A375 (cell line): ENCODE results near the gene C1orf74. TPM values are rescaled to one million over a fixed set of nuclear protein-coding genes. Genes with fewer than 3 reads are reported as not detected.

Source experiments
- total RNA-seq: library from RNA; depleted of rRNA; stranded (reverse); fragments of >200 nt; shearing (Covaris generic); gene quantifications from 2 replicates; pipeline ENCODE4 v1.2.3, GENCODE V29; 2014; rRNA removed

The C1orf74 gene
- 2.1 and 2.6 TPM in 2 replicates for total RNA-seq

GRCh38 chr1:209784265-209785169, at the start of gene C1orf74:
Gene C1orf74 (minus strand): TSS chr1:209784559. CDS start chr1:209783634, 925 bp downstream.

DNA sequence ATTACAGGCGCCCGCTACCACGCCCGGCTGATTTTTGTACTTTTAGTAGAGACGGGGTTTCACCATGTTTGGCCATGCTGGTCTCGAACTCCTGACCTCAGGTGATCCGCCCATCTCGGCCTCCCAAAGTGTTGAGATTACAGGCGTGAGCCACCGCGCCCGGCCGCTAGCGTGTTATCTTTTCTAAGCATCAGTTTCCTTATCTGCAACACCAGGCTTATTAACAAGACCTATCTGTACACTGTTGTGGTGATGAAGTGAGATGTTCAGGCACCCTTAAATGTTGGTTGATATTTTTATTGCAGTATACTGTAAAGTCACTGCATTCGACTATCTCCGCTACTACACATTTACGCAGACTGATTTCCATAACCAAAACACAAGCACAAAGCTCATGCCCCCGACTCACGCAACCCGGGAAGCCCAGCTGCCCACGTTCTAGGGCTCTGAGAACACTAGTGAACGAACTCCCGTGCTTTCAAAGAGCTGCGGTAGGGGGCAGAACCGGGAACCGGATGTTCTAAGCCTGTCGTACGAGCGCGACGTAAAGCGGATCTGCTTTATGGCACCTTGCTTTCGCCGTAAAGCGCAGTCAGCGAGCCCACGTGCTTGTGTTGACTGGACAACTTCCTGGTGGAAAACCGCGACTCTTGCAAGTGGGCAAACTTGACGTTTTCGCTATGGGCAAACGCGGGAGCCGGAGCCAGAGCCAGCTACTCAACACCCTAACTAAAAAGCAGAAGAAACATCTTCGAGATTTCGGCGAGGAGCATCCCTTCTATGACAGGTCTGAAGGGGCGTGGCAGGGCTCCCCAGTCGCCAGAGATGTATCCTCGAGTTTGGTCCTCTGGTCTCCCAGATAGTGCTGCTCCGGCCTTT, 43.3 kb upstream of the C1orf74 start, which contains the start of gene UTP25:
TSS of gene UTP25 (plus strand) at position 589 of the 879 bp plus-strand sequence. CDS start at position 681, 92 bp downstream.

GRCh38 chr1:209805875-209806760, 21.8 kb upstream of the C1orf74 start, which contains the start of gene IRF6:
Gene IRF6 (minus strand): TSS chr1:209806142. CDS start chr1:209801413, 4,729 bp downstream.

GRCh38 chr1:209755926-209756614, 28.3 kb downstream of the C1orf74 start, which contains the start of gene TRAF3IP3:
Gene TRAF3IP3 (plus strand): TSS chr1:209756053. CDS start chr1:209760040, 3,987 bp downstream.

Other genes starting within 250 kb of the C1orf74 start
- gene CAMK1G, start 200.8 kb downstream of the C1orf74 start, total RNA-seq, result not detected in 2 replicates
- 14.7 and 24.7 TPM in 2 replicates for gene LAMB3, start 132.1 kb downstream of the C1orf74 start, total RNA-seq
- not detected in 2 replicates for gene G0S2, start 109.1 kb downstream of the C1orf74 start, total RNA-seq
- not detected in 2 replicates for gene HSD11B1, start 79.7 kb downstream of the C1orf74 start, total RNA-seq
- gene TRAF3IP3, start 28.5 kb downstream of the C1orf74 start, total RNA-seq, result not detected in 2 replicates
- 0.03 and 0.04 TPM in 2 replicates for gene IRF6, start 21.6 kb upstream of the C1orf74 start, total RNA-seq
- 16.2 and 17.0 TPM in 2 replicates for gene UTP25, start 43.4 kb upstream of the C1orf74 start, total RNA-seq
- gene SYT14, start 153.7 kb upstream of the C1orf74 start, total RNA-seq, result 3.2 and 3.8 TPM in 2 replicates